ENCODE data around the gene TUBA1A.
"Not testable (repeated sequence)": the region's sequence is repeated elsewhere in the genome, so short reads cannot be mapped to it uniquely, and the experiment has no call there.

The TUBA1A gene

DNA sequence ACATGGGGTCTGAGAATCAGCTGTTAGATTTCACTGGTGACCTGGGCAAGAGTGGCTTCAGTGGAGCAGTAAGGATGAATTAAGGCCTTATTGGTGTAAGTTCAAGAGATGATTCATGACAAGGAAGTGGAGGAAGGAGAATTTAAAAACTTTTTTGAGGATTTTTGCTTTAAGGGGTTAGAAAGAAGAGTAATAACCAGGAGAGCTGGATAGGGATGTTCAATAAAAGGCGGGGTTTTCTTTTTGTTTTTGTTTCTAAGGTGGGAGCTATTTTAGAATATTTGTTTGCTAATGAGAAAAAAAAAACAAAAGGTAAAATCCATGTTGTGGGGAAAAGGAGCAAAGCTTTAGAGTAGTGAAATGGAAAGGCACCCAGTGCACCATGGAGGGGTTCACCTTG is 42.5 kb downstream of the TUBA1A start:
- DNase-seq (ENCODE audit: low read depth): no peak

DNA sequence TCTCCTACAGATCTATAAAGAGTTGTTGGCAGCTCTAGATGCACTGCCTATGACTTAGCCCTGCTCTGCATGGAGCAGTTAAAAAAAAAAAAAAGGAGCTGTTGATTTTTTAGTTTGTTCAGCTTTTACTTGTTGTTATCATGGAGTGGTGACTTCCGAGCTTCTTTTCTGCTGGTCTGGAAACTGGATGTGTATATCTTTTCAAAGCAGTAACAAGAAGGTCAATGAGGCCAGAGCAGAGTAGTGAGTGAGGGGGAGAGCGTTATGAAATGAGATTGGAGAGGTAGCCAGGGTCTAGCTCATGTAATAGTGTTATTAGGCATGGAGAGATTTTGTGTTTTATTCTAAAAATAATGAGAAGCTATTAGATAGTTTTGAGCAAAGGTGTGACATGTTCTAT is 44.5 kb downstream of the TUBA1A start:
- DNase-seq (ENCODE audit: low read depth): no peak

DNA sequence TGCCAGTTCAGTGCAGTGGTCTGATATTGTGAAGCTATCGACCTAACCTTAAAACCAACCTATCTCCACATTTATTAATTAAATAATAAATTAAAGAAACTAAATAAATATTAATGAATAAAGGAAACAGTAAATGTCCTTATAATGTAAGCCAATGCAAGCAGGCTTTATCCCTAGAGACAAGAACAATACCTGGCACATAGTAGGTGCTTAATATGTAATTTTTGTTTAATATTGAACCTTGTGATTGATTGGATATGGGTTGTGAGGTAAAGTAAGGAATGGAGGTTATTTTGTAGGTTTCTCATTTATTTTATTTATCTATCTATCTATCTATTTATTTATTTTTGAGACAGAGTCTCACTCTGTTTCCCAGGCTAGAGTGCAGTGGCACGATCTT is 49.9 kb downstream of the TUBA1A start:
- no peak for DNase-seq (ENCODE audit: low read depth)

DNA sequence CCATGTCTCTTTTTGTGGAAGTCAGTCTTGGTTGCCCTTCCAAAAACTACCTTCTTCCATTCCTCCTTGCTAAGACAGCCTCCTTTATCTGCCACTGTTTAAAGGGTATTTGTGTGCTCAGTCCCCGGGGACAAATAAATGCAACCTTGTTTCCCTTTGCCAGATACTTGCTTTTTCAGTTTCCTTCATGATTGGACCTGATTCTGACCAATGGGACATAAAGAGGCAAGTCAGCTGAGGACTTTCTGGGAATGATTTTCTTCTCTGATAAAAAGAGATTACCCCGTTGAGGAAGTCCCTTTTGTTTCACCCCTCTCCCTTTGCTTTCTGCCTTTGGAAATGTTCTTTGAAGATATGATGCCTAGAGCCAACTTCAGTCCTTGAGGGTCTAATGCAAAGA is 50.3 kb downstream of the TUBA1A start:
- no peak for DNase-seq (ENCODE audit: low read depth)

DNA sequence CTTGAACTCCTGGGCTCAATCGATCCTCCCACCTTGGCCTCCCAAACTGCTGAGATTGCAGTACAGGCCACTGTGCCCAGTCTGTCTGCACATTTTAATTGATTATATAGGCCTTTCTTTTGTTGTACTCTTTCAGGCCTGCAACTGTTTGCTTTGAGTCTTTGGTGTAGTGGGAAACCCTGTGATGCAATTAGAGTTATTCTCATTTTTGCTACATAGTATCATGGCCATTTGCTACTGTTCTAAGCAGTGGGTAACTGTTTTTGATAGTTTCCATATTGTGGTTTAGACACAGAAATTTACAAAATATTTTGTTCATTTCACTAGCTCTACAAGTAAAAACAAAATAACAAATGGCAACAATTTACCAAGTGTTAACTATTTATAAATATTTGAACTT is 51.4 kb downstream of the TUBA1A start:
- DNase-seq (ENCODE audit: low read depth): no peak

DNA sequence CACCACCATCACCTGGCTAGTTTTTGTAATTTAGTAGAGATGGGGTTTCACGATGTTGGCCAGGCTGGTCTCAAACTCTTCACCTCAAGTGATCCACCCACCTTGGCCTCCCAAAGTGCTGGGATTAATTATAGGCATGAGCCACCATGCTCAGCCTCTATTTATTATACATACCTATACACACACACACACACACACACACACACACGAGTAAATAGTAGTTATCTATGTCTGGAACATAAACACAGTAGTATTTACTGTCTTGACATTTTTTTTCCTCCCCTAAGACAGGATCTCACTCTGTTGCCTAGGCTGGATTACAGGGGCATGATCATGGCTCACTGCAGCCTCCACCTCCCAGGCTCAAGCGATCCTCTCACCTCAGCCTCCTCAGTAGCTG is 51.9 kb downstream of the TUBA1A start:
- DNase-seq (ENCODE audit: low read depth): not testable (repeated sequence)

Data from stimulated activated CD8-positive, alpha-beta memory T cell treated with anti-CD3 and anti-CD28 coated beads, Interleukin-12 subunit alpha, Interleukin-12 subunit beta, amount 100 ng/mL, for 1 hour (primary cell).